Memory B cell (primary cell): ENCODE data around the gene SEM1.
"Not testable (repeated sequence)": the region's sequence is repeated elsewhere in the genome, so short reads cannot be mapped to it uniquely, and the experiment has no call there.

Experiments
- ATAC-seq: fragments of 150-1000 bp; cut with Tn5 transposase; 2 replicates; pipeline ENCODE4 v1.10.0; 2021; ENCODE audit warnings: low read depth, mild to moderate bottlenecking, moderate library complexity
- DNase-seq, 2 donors: peaks; one replicate each; pipeline ENCODE4 v3.0.0; 2022; ENCODE audit warnings: low spot score in 2 of 2
- H3K27ac Mint-ChIP-seq: one replicate; pipeline ENCODE4 v1.8.0; 2022; ENCODE audit warnings: mild to moderate bottlenecking, moderate library complexity, mixed read lengths
- H3K27me3 Mint-ChIP-seq: one replicate; pipeline ENCODE4 v1.8.0; 2022; ENCODE audit warnings: mixed read lengths
- H3K36me3 Mint-ChIP-seq: one replicate; pipeline ENCODE4 v1.8.0; 2022; ENCODE audit warnings: mild to moderate bottlenecking, mixed read lengths
- H3K4me1 Mint-ChIP-seq: one replicate; pipeline ENCODE4 v1.8.0; 2022; ENCODE audit warnings: mixed read lengths
- H3K4me3 Mint-ChIP-seq: one replicate; pipeline ENCODE4 v1.8.0; 2022; ENCODE audit warnings: mild to moderate bottlenecking, moderate library complexity, mixed read lengths
- H3K9me3 Mint-ChIP-seq: one replicate; pipeline ENCODE4 v1.8.0; 2022; ENCODE audit warnings: mixed read lengths

SEM1 gene

DNA sequence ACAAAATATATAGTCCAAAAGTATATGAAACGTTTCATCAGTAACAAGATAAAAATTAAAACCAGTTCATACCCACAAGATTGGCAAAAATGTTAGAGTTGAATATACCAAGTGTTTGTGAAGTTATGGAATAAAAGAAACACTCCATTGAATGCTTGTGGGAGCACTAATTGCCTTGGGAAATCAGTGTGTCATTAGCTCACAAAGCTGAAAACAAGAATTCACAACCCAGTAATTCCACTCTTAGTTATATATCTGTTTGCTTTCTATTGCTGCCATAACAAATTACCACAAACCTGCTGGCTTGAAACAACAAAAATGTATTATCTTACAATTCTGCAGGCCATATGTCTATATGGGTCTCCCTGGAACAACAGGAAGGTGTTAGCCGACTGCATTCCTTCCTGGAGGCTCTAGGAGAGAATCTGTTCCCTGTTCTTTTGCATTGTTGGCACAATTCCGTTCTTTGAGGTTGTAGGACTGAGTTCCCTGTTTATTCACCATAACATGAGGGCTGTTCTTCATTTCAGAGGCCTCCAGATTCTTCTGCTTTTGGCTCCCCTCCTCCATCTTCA lies 45.7 kb downstream of the SEM1 start:
- no peak for ATAC-seq
- H3K27ac Mint-ChIP-seq, result peak overlapping the region; percentile 37
- no peaks in the 10 kb centered on the region for H3K27me3 Mint-ChIP-seq
- DNase-seq, result no peak
- no peak overlapping the region for H3K4me3 Mint-ChIP-seq
- peaks cover 13% of the 10 kb centered on the region for H3K36me3 Mint-ChIP-seq
- peaks cover 7% of the 10 kb centered on the region for H3K4me1 Mint-ChIP-seq
- no peaks in the 10 kb centered on the region for H3K9me3 Mint-ChIP-seq

DNA sequence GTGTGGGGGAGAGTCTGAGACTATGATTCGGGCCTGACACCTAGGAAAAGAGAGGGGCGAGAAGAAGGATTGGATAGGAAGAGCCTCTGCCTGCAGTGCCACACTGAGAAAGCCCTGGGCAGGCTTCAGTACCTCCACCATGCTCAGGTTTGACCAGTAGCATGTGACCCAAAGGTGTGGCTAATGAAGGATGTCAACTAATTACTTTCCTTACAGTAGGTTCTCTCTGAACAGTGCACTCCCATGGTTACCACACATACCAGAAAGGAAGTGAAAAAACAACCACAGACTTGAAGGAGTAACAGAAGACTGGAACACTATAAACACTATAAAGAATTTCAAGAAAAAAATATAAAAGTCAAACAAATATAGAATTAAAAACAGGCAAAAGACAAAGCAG lies 46.2 kb downstream of the SEM1 start:
- Mint-ChIP-seq H3K9me3 (no peaks in the 10 kb centered on the region), H3K4me3 (no peak overlapping the region), H3K4me1 (peaks cover 7% of the 10 kb centered on the region), H3K27me3 (no peaks in the 10 kb centered on the region), H3K36me3 (peaks cover 10% of the 10 kb centered on the region), H3K27ac (peak overlapping the region; percentile 21)
- DNase-seq (no peak), ATAC-seq (peak; percentile 46)

GRCh38 chr7:96662151-96662550 lies 47.5 kb downstream of the SEM1 start:
- not testable (repeated sequence) for H3K4me3 Mint-ChIP-seq, H3K9me3 Mint-ChIP-seq, H3K4me1 Mint-ChIP-seq, DNase-seq, H3K27me3 Mint-ChIP-seq, ATAC-seq, H3K27ac Mint-ChIP-seq
- peaks cover 10% of the 10 kb centered on the region for H3K36me3 Mint-ChIP-seq

DNA sequence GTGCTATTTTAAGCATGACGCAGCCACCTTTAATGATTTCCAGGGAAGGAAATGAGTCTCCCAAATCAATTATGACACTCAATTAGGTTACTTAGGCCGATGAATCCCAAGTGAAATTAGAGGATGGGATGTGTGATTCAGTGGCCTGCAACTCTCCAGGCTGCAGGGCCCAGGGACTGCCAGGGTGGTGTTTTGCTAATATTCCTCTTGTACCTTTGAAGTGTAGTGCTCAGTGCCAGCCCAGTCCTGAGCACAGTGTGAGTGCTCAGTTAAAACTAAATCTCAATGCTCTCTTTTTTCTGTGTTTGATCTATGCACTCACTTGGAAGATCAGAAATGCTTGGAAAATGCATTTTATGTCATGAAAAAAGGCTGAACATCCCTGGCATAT lies 51.6 kb downstream of the SEM1 start:
- DNase-seq, result no peak
- H3K36me3 Mint-ChIP-seq, result peaks cover 6% of the 10 kb centered on the region
- no peaks in the 10 kb centered on the region for H3K9me3 Mint-ChIP-seq
- H3K4me3 Mint-ChIP-seq, result no peak overlapping the region
- no peak for ATAC-seq
- peaks cover 2% of the 10 kb centered on the region for H3K4me1 Mint-ChIP-seq
- H3K27me3 Mint-ChIP-seq, result no peaks in the 10 kb centered on the region
- H3K27ac Mint-ChIP-seq, result no peak overlapping the region

DNA sequence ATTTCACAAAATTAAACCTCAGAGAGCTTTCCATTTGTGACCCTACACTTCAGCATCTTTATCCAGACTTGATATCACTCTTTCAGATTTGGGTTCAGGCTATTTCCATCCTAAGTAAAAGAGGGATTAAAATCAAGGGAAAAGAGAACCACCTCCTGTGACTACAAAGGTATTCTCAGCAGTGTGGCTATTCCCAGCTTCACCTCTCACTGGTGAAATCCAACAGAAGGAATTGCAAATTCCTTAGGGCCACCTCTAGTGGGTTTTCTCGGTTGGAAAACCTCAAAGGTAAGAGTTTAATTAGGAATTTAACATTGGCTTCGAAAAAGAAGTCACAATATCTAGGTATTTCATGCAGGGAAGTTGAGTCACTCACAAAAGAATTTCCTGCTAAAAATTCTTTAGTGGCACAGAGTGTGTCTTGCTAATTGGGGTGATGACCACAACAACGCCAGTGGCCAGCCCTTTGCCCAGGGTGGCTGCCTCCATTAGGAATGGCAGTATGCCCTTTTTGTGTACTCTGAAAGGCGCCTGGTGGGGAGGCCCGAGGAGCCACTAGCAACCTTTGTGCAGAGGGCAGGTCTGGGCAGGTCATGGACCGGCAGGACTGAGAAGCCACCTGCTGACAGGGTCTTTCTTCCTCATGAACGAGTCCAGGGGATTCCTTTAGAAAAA lies 52.2 kb downstream of the SEM1 start:
- no peaks in the 10 kb centered on the region for H3K4me1 Mint-ChIP-seq
- no peaks in the 10 kb centered on the region for H3K9me3 Mint-ChIP-seq
- H3K4me3 Mint-ChIP-seq, result no peak overlapping the region
- no peak overlapping the region for H3K27ac Mint-ChIP-seq
- no peak for ATAC-seq
- DNase-seq, result no peak
- H3K27me3 Mint-ChIP-seq, result no peaks in the 10 kb centered on the region
- H3K36me3 Mint-ChIP-seq, result peaks cover 6% of the 10 kb centered on the region

DNA sequence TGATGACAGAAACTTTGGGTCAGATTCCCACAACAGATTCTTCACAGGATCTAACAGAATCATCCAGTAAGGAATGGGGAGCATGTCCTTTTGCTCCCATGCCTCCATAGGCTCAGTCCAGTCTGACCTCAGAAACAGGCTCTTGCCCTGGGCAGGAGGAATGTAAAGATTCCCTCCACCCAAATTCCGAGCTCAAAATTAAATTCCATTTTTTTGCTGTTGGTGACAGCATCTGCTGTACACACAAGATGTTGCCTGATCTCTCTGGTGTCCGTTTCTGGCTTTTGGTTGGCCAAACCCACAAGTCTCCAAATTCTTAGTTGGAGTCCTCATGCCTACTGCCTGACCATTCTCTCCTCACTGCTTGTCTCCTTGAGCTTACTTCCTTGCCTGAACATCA lies 53.7 kb downstream of the SEM1 start:
- Mint-ChIP-seq H3K27ac (no peak overlapping the region), H3K4me1 (no peaks in the 10 kb centered on the region), H3K4me3 (no peak overlapping the region), H3K36me3 (peaks cover 4% of the 10 kb centered on the region), H3K9me3 (peaks cover 1% of the 10 kb centered on the region), H3K27me3 (no peaks in the 10 kb centered on the region)
- ATAC-seq (no peak), DNase-seq (no peak)

GRCh38 chr7:96654630-96655188 lies 54.9 kb downstream of the SEM1 start:
- H3K36me3 Mint-ChIP-seq, result peaks cover 6% of the 10 kb centered on the region
- peaks cover 1% of the 10 kb centered on the region for H3K9me3 Mint-ChIP-seq
- no peak overlapping the region for H3K27ac Mint-ChIP-seq
- DNase-seq (no peak), ATAC-seq (no peak)
- H3K27me3 Mint-ChIP-seq, result no peaks in the 10 kb centered on the region
- no peaks in the 10 kb centered on the region for H3K4me1 Mint-ChIP-seq
- no peak overlapping the region for H3K4me3 Mint-ChIP-seq

DNA sequence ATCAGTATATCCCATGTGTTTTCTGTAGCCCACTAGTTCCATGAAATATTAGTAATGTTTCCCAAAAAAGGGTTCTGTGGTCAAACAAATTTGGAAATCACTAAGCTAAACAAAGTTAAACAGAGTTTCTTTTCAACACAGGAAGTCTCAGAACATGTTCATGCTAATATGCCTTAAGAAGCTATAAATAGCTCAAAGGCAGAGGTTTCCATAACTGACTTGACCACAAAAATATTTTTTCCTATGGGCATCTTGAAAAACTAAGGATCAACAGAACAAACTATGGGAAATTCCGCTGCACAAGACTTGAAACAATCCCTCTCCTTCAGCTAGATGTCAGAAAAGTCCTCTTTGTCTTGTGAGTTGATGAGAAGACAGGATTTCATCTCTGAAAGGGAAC lies 59.7 kb downstream of the SEM1 start:
- Mint-ChIP-seq H3K27me3 (no peaks in the 10 kb centered on the region), H3K36me3 (peaks cover 9% of the 10 kb centered on the region), H3K27ac (no peak overlapping the region), H3K9me3 (peaks cover 1% of the 10 kb centered on the region), H3K4me1 (no peaks in the 10 kb centered on the region), H3K4me3 (no peak overlapping the region)
- DNase-seq, result no peak
- ATAC-seq, result no peak

DNA sequence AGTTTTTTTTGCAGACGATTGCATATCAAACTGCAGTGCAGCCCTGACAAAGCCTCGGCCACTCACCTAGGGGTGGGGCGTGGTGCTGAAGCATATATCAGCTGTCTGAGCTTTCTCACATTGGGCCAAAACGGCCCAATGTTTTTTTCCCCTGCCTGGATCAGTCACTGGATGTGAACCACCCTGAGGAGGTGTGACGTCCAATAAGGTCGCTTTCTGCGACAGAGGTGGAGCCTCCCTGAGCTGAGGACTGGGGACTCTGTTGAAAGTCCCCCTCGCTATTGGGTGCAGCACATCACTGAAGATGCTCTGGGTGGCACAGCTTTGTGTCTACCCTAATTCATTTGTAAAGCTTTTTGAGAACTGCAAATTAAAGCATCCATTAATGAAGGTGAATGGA lies 60.9 kb downstream of the SEM1 start:
- Mint-ChIP-seq H3K4me3 (no peak overlapping the region), H3K9me3 (peaks cover 1% of the 10 kb centered on the region), H3K27me3 (no peaks in the 10 kb centered on the region), H3K27ac (no peak overlapping the region), H3K36me3 (peaks cover 9% of the 10 kb centered on the region), H3K4me1 (no peaks in the 10 kb centered on the region)
- DNase-seq (no peak), ATAC-seq (no peak)

DNA sequence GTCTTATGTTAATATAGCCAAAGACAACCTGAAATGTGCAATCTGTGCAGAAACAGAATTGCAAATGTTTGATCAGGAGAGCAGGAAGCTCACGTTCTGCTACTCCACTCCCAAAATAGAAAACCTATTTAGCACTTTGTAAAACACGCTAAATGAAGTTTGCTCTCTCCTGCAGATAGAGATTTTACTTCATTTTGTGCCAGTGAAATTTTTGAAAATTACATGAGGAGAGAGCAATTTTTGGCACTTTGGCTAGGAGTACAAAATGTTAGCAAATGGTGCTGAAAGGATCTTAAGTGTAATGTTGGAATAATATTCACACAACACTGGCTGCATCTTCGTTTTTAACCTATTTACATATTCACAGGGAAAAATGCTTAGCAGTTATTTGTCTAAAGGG lies 61.9 kb downstream of the SEM1 start:
- no peaks in the 10 kb centered on the region for H3K4me1 Mint-ChIP-seq
- peaks cover 10% of the 10 kb centered on the region for H3K36me3 Mint-ChIP-seq
- ATAC-seq (no peak), DNase-seq (no peak)
- no peaks in the 10 kb centered on the region for H3K27me3 Mint-ChIP-seq
- H3K4me3 Mint-ChIP-seq, result no peak overlapping the region
- peaks cover 3% of the 10 kb centered on the region for H3K9me3 Mint-ChIP-seq
- no peak overlapping the region for H3K27ac Mint-ChIP-seq

GRCh38 chr7:96645084-96645483 lies 64.6 kb downstream of the SEM1 start:
- Mint-ChIP-seq H3K27me3 (no peaks in the 10 kb centered on the region), H3K27ac (no peak overlapping the region)
- ATAC-seq, result no peak

DNA sequence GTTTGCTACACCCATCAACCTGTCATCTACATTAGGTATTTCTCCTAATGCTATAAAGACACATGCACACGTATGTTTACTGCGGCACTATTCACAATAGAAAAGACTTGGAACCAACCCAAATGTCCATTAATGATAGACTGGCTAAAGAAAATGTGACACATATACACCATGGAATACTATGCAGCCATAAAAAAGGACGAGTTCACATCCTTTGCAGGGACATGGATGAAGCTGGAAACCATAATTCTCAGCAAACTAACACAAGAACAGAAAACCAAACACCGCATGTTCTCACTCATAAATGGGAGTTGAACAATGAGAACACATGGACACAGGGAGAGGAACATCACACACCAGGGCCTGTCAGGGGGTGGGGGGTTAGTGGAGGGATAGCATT lies 66.2 kb downstream of the SEM1 start:
- not testable (repeated sequence) for H3K27ac Mint-ChIP-seq, H3K36me3 Mint-ChIP-seq, H3K4me1 Mint-ChIP-seq, DNase-seq, ATAC-seq, H3K9me3 Mint-ChIP-seq, H3K4me3 Mint-ChIP-seq, H3K27me3 Mint-ChIP-seq

More at GRCh38 chr7:96645084-96645483, 64.6 kb downstream of the SEM1 start:
- Mint-ChIP-seq H3K4me1 (no peaks in the 10 kb centered on the region), H3K9me3 (peaks cover 2% of the 10 kb centered on the region), H3K4me3 (no peak overlapping the region), H3K36me3 (peaks cover 10% of the 10 kb centered on the region)
- DNase-seq, result no peak

- Mint-ChIP-seq H3K4me3 (no peak overlapping the region), H3K4me1 (no peaks in the 10 kb centered on the region), H3K9me3 (peaks cover 2% of the 10 kb centered on the region), H3K27ac (no peak overlapping the region), H3K27me3 (peaks cover 2% of the 10 kb centered on the region), H3K36me3 (peaks cover 4% of the 10 kb centered on the region)
- ATAC-seq, result no peak
- no peak for DNase-seq
Observed at GRCh38 chr7:96640054-96640453, 69.6 kb downstream of the SEM1 start.
